Body of pancreas (tissue), 4 donors: ENCODE results near the gene SH3D19.

Experiments used
- POLR2A ChIP-seq, 3 donors: fragments of 450-650 bp; IDR thresholded peaks; one replicate each; pipeline ENCODE4 v1.6.1; 2016; ENCODE audit warnings: antibody characterized with exemption in 3 of 3, mild to moderate bottlenecking in 2 of 3
- TF ChIP-seq, protein P1 (sequence below), 7 experiments: fragments of 450-650 bp in 4 of 7; fragments of 200-600 bp in 3 of 7; sonication (generic) in 3 of 7; IDR thresholded peaks; one replicate each; pipeline ENCODE4 v1.5.1; 2016 to 2019; ENCODE audit warnings: antibody characterized with exemption in 7 of 7

DNA sequence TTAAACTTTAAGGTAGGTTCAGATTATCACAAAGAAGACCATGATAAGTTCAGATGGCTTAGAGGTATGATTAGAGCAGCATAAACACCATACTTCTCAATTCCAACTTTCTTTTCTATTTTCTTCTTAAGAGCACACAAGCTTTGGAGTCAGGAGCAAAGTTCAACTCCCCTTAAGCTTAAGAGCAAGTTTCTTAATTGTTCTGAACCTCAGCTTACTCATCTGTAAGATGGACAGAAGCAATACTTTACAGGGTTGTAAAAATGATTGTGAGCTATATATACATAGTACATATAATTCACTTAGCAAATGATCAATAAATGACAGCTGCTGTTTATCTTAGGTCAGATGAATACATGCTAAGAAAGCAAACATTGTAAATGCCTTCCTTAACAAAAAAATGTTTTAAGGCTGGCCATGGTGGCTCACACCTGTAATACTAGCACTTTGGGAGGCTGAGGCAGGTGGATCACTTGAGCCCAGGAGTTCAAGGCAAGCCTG, 250.9 kb downstream of the SH3D19 start:
- TF ChIP-seq, protein P1, sequence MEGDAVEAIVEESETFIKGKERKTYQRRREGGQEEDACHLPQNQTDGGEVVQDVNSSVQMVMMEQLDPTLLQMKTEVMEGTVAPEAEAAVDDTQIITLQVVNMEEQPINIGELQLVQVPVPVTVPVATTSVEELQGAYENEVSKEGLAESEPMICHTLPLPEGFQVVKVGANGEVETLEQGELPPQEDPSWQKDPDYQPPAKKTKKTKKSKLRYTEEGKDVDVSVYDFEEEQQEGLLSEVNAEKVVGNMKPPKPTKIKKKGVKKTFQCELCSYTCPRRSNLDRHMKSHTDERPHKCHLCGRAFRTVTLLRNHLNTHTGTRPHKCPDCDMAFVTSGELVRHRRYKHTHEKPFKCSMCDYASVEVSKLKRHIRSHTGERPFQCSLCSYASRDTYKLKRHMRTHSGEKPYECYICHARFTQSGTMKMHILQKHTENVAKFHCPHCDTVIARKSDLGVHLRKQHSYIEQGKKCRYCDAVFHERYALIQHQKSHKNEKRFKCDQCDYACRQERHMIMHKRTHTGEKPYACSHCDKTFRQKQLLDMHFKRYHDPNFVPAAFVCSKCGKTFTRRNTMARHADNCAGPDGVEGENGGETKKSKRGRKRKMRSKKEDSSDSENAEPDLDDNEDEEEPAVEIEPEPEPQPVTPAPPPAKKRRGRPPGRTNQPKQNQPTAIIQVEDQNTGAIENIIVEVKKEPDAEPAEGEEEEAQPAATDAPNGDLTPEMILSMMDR (IDR thresholded peaks at IDR 0.05), result no peak
- no peak for TF ChIP-seq POLR2A (IDR thresholded peaks at IDR 0.05)
